AG09309 (cell line): ENCODE data around the gene CPLANE2.

Experiments used
- DNase-seq: peaks from one replicate; pipeline ENCODE4 v3.0.0-alpha.2; 2010; ENCODE audit warnings: low read depth
- H3K4me3 ChIP-seq: 2 replicates; pipeline ENCODE4 v1.5.1; 2011; ENCODE audit warnings: mild to moderate bottlenecking, low read depth, low read length, moderate library complexity; ENCODE audit not compliant: control insufficient read depth
- CTCF ChIP-seq: IDR thresholded peaks from 2 replicates; pipeline ENCODE4 v1.5.1; 2011; ENCODE audit warnings: mild to moderate bottlenecking, low read depth, low read length, inconsistent platforms; ENCODE audit not compliant: insufficient read depth, control insufficient read depth; ENCODE audit errors: missing control alignments

The CPLANE2 gene

GRCh38 chr1:16213013-16213412 is 24.0 kb downstream of the CPLANE2 start:
- no peak overlapping the region for H3K4me3 ChIP-seq
- DNase-seq, result no peak

GRCh38 chr1:16212251-16212961 is 24.6 kb downstream of the CPLANE2 start, which contains the start of gene ARHGEF19:
ARHGEF19 (minus strand) TSS chr1:16212652; CDS start chr1:16209054, 3,598 bp downstream.
- TF ChIP-seq CTCF, result no peak
- no peak within 1 kb of the TSS for H3K4me3 ChIP-seq
- no peak for DNase-seq

More at GRCh38 chr1:16213013-16213412, 24.0 kb downstream of the CPLANE2 start:
- TF ChIP-seq CTCF, result no peak

- no peak for TF ChIP-seq CTCF
- no peak for DNase-seq
- no peak overlapping the region for H3K4me3 ChIP-seq
Observed at GRCh38 chr1:16211824-16212223, 25.2 kb downstream of the CPLANE2 start.

GRCh38 chr1:16210581-16210980 is 26.4 kb downstream of the CPLANE2 start:
- DNase-seq, result no peak

GRCh38 chr1:16209847-16210407 is 27.1 kb downstream of the CPLANE2 start:
- TF ChIP-seq CTCF, result no peak
- no peak for DNase-seq
- no peak overlapping the region for H3K4me3 ChIP-seq

More at GRCh38 chr1:16210581-16210980, 26.4 kb downstream of the CPLANE2 start:
- TF ChIP-seq CTCF, result no peak
- no peak overlapping the region for H3K4me3 ChIP-seq

- no peak for TF ChIP-seq CTCF
- no peak overlapping the region for H3K4me3 ChIP-seq
- DNase-seq, result no peak
Observed at GRCh38 chr1:16209132-16209846, 27.7 kb downstream of the CPLANE2 start.
